Karpas-422 (cell line): ENCODE results near the gene OPCML. TPM values are rescaled to one million over a fixed set of nuclear protein-coding genes. Genes with fewer than 3 reads are reported as not detected.

ENCODE experiments used
- DNase-seq: peaks from one replicate; pipeline ENCODE4 v3.0.0-alpha.2; 2015
- H2AFZ ChIP-seq: fragments of 200-600 bp; sonication (generic); 2 replicates; pipeline ENCODE4 v1.6.1; 2014; ENCODE audit warnings: antibody characterized with exemption, low read length, mixed read lengths
- H3K27ac ChIP-seq: fragments of 200-600 bp; sonication (generic); 2 replicates; pipeline ENCODE4 v1.5.1; 2014; ENCODE audit warnings: mild to moderate bottlenecking, low read length, moderate library complexity
- H3K27me3 ChIP-seq: fragments of 200-600 bp; sonication (generic); 2 replicates; pipeline ENCODE4 v1.6.1; 2014; ENCODE audit warnings: low read length, mixed read lengths
- H3K36me3 ChIP-seq: fragments of 200-600 bp; sonication (generic); 2 replicates; pipeline ENCODE4 v1.6.1; 2014; ENCODE audit warnings: low read length, mixed read lengths; ENCODE audit not compliant: insufficient read depth
- H3K4me1 ChIP-seq: fragments of 200-600 bp; sonication (generic); 2 replicates; pipeline ENCODE4 v1.6.1; 2014; ENCODE audit warnings: mild to moderate bottlenecking, low read length, mixed read lengths
- H3K4me2 ChIP-seq: fragments of 200-600 bp; sonication (generic); 2 replicates; pipeline ENCODE4 v1.6.1; 2014; ENCODE audit warnings: low read length, low read depth, mild to moderate bottlenecking; ENCODE audit not compliant: poor library complexity, severe bottlenecking
- H3K4me3 ChIP-seq: fragments of 200-600 bp; sonication (generic); 2 replicates; pipeline ENCODE4 v1.5.1; 2014; ENCODE audit warnings: mild to moderate bottlenecking, antibody characterized with exemption, low read length, mixed read lengths
- H3K79me2 ChIP-seq: fragments of 200-600 bp; sonication (generic); 2 replicates; pipeline ENCODE4 v1.6.1; 2014; ENCODE audit warnings: mild to moderate bottlenecking, low read length, mixed read lengths
- H3K9ac ChIP-seq: fragments of 200-600 bp; sonication (generic); 2 replicates; pipeline ENCODE4 v1.6.0; 2014; ENCODE audit warnings: low read length
- H3K9me2 ChIP-seq: fragments of 200-600 bp; sonication (generic), shearing (Covaris generic); replicated peaks from 2 replicates; pipeline ENCODE4 v1.6.0; 2014; ENCODE audit warnings: mild to moderate bottlenecking, low read length, moderate library complexity; ENCODE audit not compliant: insufficient read depth
- H3K9me3 ChIP-seq: fragments of 300-700, 200-600 bp; sonication (generic); 2 replicates; pipeline ENCODE4 v1.6.1; 2014; ENCODE audit warnings: low read length, mixed read lengths
- H4K20me1 ChIP-seq: fragments of 200-600 bp; sonication (generic); 2 replicates; pipeline ENCODE4 v1.6.1; 2014; ENCODE audit warnings: mild to moderate bottlenecking, antibody characterized with exemption, low read length, low read depth; ENCODE audit not compliant: insufficient read depth
- total RNA-seq: library from RNA; depleted of rRNA; stranded (reverse); fragments of >200 nt; shearing (Covaris generic); gene quantifications from 2 replicates; pipeline ENCODE4 v1.2.3, GENCODE V29; 2014; ENCODE audit warnings: low replicate concordance

The OPCML gene
- total RNA-seq, 1 experiment from 2014 or later: not detected

DNA sequence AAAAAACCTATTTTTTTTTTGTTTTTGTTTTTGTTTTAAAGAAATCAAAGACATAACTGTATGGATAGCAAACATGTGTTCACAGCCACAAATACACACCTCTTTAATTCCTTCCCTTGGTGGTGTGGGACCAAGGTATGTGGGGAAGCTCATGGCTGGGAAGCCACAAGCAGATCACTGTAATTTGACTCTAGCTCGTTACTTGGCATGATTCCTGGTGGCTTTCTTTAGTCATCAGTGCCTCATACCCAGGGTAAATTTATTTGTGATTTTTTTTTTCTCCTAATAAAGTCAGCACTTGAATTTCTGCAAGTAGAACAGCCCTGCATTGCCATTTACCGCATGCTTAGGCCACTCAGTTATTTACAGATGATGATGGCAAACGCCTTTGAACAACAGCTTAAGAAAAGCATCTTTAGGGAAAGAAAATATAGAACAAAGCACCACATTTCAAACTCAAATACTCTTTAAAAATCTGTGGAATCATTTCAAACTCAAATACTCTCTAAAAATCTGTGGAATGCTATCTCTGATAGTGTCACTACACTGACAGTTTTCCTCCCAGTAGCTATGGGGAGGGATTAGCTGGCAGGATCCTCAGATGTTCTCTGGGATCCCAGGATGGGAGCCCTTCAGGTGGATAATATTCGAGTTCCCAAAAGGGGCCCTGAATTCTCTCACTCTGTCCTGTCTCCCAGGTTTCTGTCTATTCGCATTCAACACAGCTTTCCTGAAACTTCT lies 687.2 kb downstream of the OPCML start:
- no peaks in the 10 kb centered on the region for H4K20me1 ChIP-seq
- no peaks in the 10 kb centered on the region for H3K9me3 ChIP-seq
- H3K4me1 ChIP-seq: no peaks in the 10 kb centered on the region
- no peaks in the 10 kb centered on the region for H3K27me3 ChIP-seq
- no peaks in the 10 kb centered on the region for H3K79me2 ChIP-seq
- DNase-seq: no peak
- H3K36me3 ChIP-seq: no peaks in the 10 kb centered on the region
- H3K9ac ChIP-seq: no peak overlapping the region
- H3K4me2 ChIP-seq: no peak overlapping the region
- H2AFZ ChIP-seq: no peak overlapping the region
- H3K4me3 ChIP-seq: no peak overlapping the region
- H3K9me2 ChIP-seq: no peaks in the 10 kb centered on the region
- H3K27ac ChIP-seq: no peak overlapping the region

- no peak overlapping the region for H3K4me3 ChIP-seq
- no peak overlapping the region for H2AFZ ChIP-seq
- H3K27ac ChIP-seq: no peak overlapping the region
- no peak overlapping the region for H3K4me2 ChIP-seq
- H3K9ac ChIP-seq: no peak overlapping the region
- no peak for DNase-seq
- no peaks in the 10 kb centered on the region for H3K79me2 ChIP-seq
- no peaks in the 10 kb centered on the region for H3K9me3 ChIP-seq
- no peaks in the 10 kb centered on the region for H3K4me1 ChIP-seq
- H3K27me3 ChIP-seq: no peaks in the 10 kb centered on the region
- H3K9me2 ChIP-seq: no peaks in the 10 kb centered on the region
- H4K20me1 ChIP-seq: no peaks in the 10 kb centered on the region
- H3K36me3 ChIP-seq: no peaks in the 10 kb centered on the region
Observed at GRCh38 chr11:132840660-132841059, 691.6 kb downstream of the OPCML start.

DNA sequence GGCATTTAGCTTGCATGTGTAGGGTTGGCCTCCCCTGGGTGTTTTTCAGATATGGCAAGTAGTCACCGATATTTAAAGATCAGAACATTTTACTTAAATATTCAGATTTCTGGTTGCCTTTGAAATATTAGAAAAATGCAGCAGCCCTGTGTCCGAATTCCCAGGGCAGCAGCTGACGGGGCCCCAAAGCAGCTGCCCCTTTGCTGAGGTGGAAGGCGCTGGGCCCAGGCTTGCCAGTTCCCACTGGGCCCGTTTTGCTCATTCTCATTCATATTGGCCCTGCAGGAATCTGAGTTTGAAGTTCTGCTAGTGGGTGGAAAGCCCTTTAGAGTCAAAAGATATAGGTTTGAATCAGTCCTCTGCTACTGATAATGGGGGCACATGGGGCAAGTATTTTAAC lies 692.1 kb downstream of the OPCML start:
- Histone ChIP-seq H4K20me1 (no peaks in the 10 kb centered on the region), H3K9me3 (no peaks in the 10 kb centered on the region), H2AFZ (no peak overlapping the region), H3K4me3 (no peak overlapping the region), H3K36me3 (no peaks in the 10 kb centered on the region), H3K4me1 (no peaks in the 10 kb centered on the region), H3K9ac (no peak overlapping the region), H3K27ac (no peak overlapping the region), H3K27me3 (no peaks in the 10 kb centered on the region), H3K4me2 (no peak overlapping the region), H3K9me2 (no peaks in the 10 kb centered on the region), H3K79me2 (no peaks in the 10 kb centered on the region)
- no peak for DNase-seq

- Histone ChIP-seq H3K36me3 (no peaks in the 10 kb centered on the region), H3K79me2 (no peaks in the 10 kb centered on the region)
Observed at GRCh38 chr11:132839236-132839945, 692.9 kb downstream of the OPCML start.

GRCh38 chr11:132838627-132839026 lies 693.7 kb downstream of the OPCML start:
- H3K9ac ChIP-seq: no peak overlapping the region
- no peaks in the 10 kb centered on the region for H3K9me3 ChIP-seq
- DNase-seq: no peak
- H3K27me3 ChIP-seq: no peaks in the 10 kb centered on the region
- H3K9me2 ChIP-seq: no peaks in the 10 kb centered on the region
- no peak overlapping the region for H2AFZ ChIP-seq
- no peaks in the 10 kb centered on the region for H3K4me1 ChIP-seq
- no peak overlapping the region for H3K4me2 ChIP-seq
- H4K20me1 ChIP-seq: no peaks in the 10 kb centered on the region
- no peak overlapping the region for H3K4me3 ChIP-seq
- H3K27ac ChIP-seq: no peak overlapping the region
- no peaks in the 10 kb centered on the region for H3K79me2 ChIP-seq
- H3K36me3 ChIP-seq: no peaks in the 10 kb centered on the region

More at GRCh38 chr11:132839236-132839945, 692.9 kb downstream of the OPCML start:
- Histone ChIP-seq H2AFZ (no peak overlapping the region), H3K4me3 (no peak overlapping the region), H3K27ac (no peak overlapping the region), H3K27me3 (no peaks in the 10 kb centered on the region), H3K9me3 (no peaks in the 10 kb centered on the region), H4K20me1 (no peaks in the 10 kb centered on the region), H3K4me1 (no peaks in the 10 kb centered on the region), H3K4me2 (no peak overlapping the region), H3K9me2 (no peaks in the 10 kb centered on the region), H3K9ac (no peak overlapping the region)
- no peak for DNase-seq

- Histone ChIP-seq H3K4me3 (no peak overlapping the region), H3K36me3 (no peaks in the 10 kb centered on the region), H3K27me3 (no peaks in the 10 kb centered on the region), H3K4me1 (no peaks in the 10 kb centered on the region), H3K27ac (no peak overlapping the region), H3K9me3 (no peaks in the 10 kb centered on the region), H2AFZ (no peak overlapping the region), H3K4me2 (no peak overlapping the region), H3K9me2 (no peaks in the 10 kb centered on the region), H3K79me2 (no peaks in the 10 kb centered on the region), H4K20me1 (no peaks in the 10 kb centered on the region), H3K9ac (no peak overlapping the region)
- no peak for DNase-seq
Observed at GRCh38 chr11:132831272-132831671, 701.0 kb downstream of the OPCML start.

GRCh38 chr11:132824642-132825041 lies 707.7 kb downstream of the OPCML start:
- H4K20me1 ChIP-seq: no peaks in the 10 kb centered on the region
- H3K4me2 ChIP-seq: no peak overlapping the region
- no peak overlapping the region for H3K27ac ChIP-seq
- no peaks in the 10 kb centered on the region for H3K27me3 ChIP-seq
- no peak overlapping the region for H2AFZ ChIP-seq
- H3K36me3 ChIP-seq: no peaks in the 10 kb centered on the region
- H3K4me1 ChIP-seq: no peaks in the 10 kb centered on the region
- no peaks in the 10 kb centered on the region for H3K9me2 ChIP-seq
- no peaks in the 10 kb centered on the region for H3K79me2 ChIP-seq
- H3K9ac ChIP-seq: no peak overlapping the region
- no peak for DNase-seq
- H3K9me3 ChIP-seq: no peaks in the 10 kb centered on the region
- no peak overlapping the region for H3K4me3 ChIP-seq

- no peaks in the 10 kb centered on the region for H3K9me2 ChIP-seq
- no peaks in the 10 kb centered on the region for H3K36me3 ChIP-seq
- H3K27ac ChIP-seq: no peak overlapping the region
- no peak for DNase-seq
- H3K9me3 ChIP-seq: no peaks in the 10 kb centered on the region
- H3K27me3 ChIP-seq: no peaks in the 10 kb centered on the region
- H3K4me1 ChIP-seq: no peaks in the 10 kb centered on the region
- no peak overlapping the region for H3K4me2 ChIP-seq
- H3K4me3 ChIP-seq: no peak overlapping the region
- H4K20me1 ChIP-seq: no peaks in the 10 kb centered on the region
- no peaks in the 10 kb centered on the region for H3K79me2 ChIP-seq
- no peak overlapping the region for H2AFZ ChIP-seq
- H3K9ac ChIP-seq: no peak overlapping the region
Observed at GRCh38 chr11:132822276-132822675, 710.0 kb downstream of the OPCML start.
